ENCODE data around the gene MRC1.
A peak's percentile ranks its signal among the peaks of the same experiment; 100 is the strongest.

Gene MRC1

DNA sequence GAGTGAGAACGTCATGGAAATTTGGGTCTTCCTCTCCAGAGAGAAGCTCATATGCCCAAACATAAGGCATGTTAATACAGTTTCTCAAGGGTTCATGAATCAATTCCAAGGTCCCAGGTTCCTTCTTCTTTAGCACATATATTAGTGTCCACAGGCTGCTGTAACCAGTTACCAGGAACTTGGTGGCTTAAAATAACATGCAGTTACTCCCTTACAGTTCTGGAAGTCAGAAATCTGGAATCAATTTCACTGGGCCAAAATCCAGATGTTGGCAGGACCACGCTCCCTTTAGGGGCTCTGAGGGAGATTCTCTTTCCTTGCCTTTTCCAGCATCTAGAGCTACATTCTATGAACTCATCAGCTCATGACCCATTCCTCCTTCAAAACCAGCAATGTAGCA is 64.8 kb downstream of the MRC1 start:
- no peak for DNase-seq (ENCODE audit: insufficient read length, low spot score)
- TF ChIP-seq POU2F2 (IDR thresholded peaks at IDR 0.05; ENCODE audit: low read depth, low read length), result no peak
- no peak for FAIRE-seq

- no peak for FAIRE-seq
- DNase-seq (ENCODE audit: insufficient read length, low spot score), result no peak
- TF ChIP-seq SPI1 (IDR thresholded peaks at IDR 0.05; ENCODE audit: low read depth, low read length) (no peak), PAX5 (IDR thresholded peaks at IDR 0.05; ENCODE audit: insufficient read depth, low read length, severe bottlenecking) (no peak), POLR2A (IDR thresholded peaks at IDR 0.05; ENCODE audit: low read depth, low read length) (no peak), POU2F2 (IDR thresholded peaks at IDR 0.05; ENCODE audit: low read depth, low read length) (no peak), POLR2AphosphoS5 (IDR thresholded peaks at IDR 0.05; ENCODE audit: low read depth, low read length) (no peak), TAF1 (IDR thresholded peaks at IDR 0.05; ENCODE audit: low read depth, low read length) (no peak)
Measured at GRCh38 chr10:17877121-17877520, 68.0 kb downstream of the MRC1 start.

GRCh38 chr10:17878896-17879295 is 69.7 kb downstream of the MRC1 start:
- TF ChIP-seq TAF1 (IDR thresholded peaks at IDR 0.05; ENCODE audit: low read depth, low read length) (no peak), PAX5 (IDR thresholded peaks at IDR 0.05; ENCODE audit: insufficient read depth, low read length, severe bottlenecking) (no peak), SPI1 (IDR thresholded peaks at IDR 0.05; ENCODE audit: low read depth, low read length) (no peak), POU2F2 (IDR thresholded peaks at IDR 0.05; ENCODE audit: low read depth, low read length) (no peak), POLR2A (IDR thresholded peaks at IDR 0.05; ENCODE audit: low read depth, low read length) (no peak)
- DNase-seq (ENCODE audit: insufficient read length, low spot score) (no peak), FAIRE-seq (no peak)

DNA sequence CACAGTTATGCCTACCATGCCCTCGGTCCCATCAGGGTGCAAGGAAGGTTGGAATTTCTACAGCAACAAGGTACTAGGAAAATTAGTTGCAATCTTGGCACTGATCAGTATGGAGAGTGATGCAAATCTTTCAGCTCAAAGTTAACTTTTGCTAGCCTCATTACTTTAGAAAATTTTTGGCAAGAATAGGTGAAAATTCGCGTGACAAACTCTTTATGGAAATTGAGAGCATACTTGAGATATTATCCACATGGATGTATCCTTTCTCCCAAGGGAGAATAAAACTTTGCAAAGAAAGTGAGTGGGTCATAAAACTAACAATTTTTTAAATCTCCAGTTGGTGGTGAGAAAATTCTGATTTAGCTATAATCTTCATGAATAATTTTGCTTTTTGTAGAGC is 71.5 kb downstream of the MRC1 start:
- no peak for DNase-seq (ENCODE audit: insufficient read length, low spot score)
- FAIRE-seq, result no peak
- TF ChIP-seq POLR2A (IDR thresholded peaks at IDR 0.05; ENCODE audit: low read depth, low read length) (no peak), TAF1 (IDR thresholded peaks at IDR 0.05; ENCODE audit: low read depth, low read length) (no peak), PAX5 (IDR thresholded peaks at IDR 0.05; ENCODE audit: insufficient read depth, low read length, severe bottlenecking) (no peak), SPI1 (IDR thresholded peaks at IDR 0.05; ENCODE audit: low read depth, low read length) (no peak), POU2F2 (IDR thresholded peaks at IDR 0.05; ENCODE audit: low read depth, low read length) (no peak), POLR2AphosphoS5 (IDR thresholded peaks at IDR 0.05; ENCODE audit: low read depth, low read length) (no peak)

DNA sequence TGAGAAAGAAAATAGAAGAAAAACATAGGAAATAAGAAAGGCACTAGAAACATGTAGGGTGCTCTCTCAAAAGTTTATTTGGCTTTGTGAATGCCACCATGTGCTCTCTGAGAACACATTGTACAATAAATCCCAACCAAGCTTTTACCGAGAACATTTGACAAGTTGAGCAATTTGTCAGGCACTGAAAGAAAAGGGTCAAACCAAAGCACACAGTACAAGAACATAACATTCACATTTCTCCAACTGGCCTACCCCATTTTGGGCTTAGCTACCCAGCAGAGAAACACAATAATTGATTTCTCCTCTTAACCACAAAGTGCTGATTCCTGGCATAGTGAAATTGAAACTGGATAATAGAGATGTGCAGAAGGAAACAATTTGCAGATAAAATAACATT is 73.4 kb downstream of the MRC1 start:
- DNase-seq (ENCODE audit: insufficient read length, low spot score) (no peak), FAIRE-seq (no peak)
- TF ChIP-seq PAX5 (IDR thresholded peaks at IDR 0.05; ENCODE audit: insufficient read depth, low read length, severe bottlenecking), result no peak
- TF ChIP-seq SPI1 (IDR thresholded peaks at IDR 0.05; ENCODE audit: low read depth, low read length), result no peak
- TF ChIP-seq POU2F2 (IDR thresholded peaks at IDR 0.05; ENCODE audit: low read depth, low read length), result no peak
- no peak for TF ChIP-seq POLR2AphosphoS5 (IDR thresholded peaks at IDR 0.05; ENCODE audit: low read depth, low read length)
- TF ChIP-seq POLR2A (IDR thresholded peaks at IDR 0.05; ENCODE audit: low read depth, low read length), result no peak

DNA sequence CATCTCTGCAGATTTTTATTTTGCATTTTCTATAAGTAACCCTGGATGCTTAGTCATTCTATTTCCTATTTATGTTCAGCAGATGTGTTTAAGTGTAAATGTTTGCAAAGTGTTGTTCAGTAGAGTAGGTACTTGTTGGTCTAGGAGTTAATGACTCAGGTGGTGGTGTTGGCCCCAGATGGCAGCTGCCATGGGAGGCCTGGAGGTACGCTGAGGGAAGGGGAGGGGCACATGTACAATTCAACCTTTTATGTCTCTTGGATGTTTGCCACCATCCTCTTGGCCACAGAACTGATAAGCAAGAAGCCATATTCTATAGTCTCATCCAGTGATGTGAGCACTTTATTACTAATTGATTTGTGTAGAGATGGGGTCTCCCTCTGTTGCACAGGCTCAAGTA is 74.5 kb downstream of the MRC1 start:
- DNase-seq (ENCODE audit: insufficient read length, low spot score), result no peak
- no peak for FAIRE-seq
- TF ChIP-seq PAX5 (IDR thresholded peaks at IDR 0.05; ENCODE audit: insufficient read depth, low read length, severe bottlenecking) (no peak), SPI1 (IDR thresholded peaks at IDR 0.05; ENCODE audit: low read depth, low read length) (no peak), POLR2AphosphoS5 (IDR thresholded peaks at IDR 0.05; ENCODE audit: low read depth, low read length) (no peak), TAF1 (IDR thresholded peaks at IDR 0.05; ENCODE audit: low read depth, low read length) (no peak), POU2F2 (IDR thresholded peaks at IDR 0.05; ENCODE audit: low read depth, low read length) (no peak), POLR2A (IDR thresholded peaks at IDR 0.05; ENCODE audit: low read depth, low read length) (no peak)

DNA sequence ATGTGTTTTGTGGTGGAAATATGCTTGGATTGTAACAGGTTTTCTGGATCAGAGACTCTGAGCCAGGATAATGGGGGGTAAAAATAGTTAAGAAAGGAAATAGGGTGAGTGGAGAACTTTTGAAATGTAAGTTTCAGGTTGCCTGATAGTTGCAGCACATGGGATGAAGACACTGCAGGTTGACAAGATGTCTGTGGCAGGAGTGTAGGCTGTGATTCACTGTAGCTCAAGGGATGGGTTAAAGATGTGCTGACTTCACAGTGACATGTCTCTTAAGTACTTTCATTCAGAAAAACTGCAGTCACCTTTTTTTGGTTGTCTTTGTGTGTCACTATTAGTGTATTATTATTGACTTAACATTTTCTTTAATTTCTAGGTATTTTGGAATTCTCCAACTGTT is 79.0 kb downstream of the MRC1 start:
- no peak for FAIRE-seq
- TF ChIP-seq SPI1 (IDR thresholded peaks at IDR 0.05; ENCODE audit: low read depth, low read length) (no peak), POLR2A (IDR thresholded peaks at IDR 0.05; ENCODE audit: low read depth, low read length) (no peak), TAF1 (IDR thresholded peaks at IDR 0.05; ENCODE audit: low read depth, low read length) (no peak), PAX5 (IDR thresholded peaks at IDR 0.05; ENCODE audit: insufficient read depth, low read length, severe bottlenecking) (no peak), POLR2AphosphoS5 (IDR thresholded peaks at IDR 0.05; ENCODE audit: low read depth, low read length) (no peak), POU2F2 (IDR thresholded peaks at IDR 0.05; ENCODE audit: low read depth, low read length) (no peak)
- DNase-seq (ENCODE audit: insufficient read length, low spot score), result no peak

DNA sequence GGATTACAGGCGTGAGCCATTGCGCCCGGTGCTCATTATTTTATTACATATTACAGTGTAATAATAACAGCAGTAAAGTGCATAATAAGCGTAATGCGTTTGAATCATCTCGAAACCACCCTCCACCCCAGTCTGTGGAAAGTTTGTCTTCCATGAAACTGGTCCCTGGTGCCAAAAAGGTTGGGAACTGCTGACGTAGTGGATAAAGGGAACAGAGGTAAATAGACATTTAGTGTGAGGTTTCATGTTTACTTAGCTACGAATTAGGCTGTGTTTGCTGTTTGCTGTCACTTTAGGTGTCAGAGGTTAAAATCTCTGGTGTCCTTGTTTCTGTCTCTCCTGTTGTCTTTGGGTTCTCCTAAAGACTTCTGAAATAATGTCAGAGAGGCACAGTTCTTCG is 82.3 kb downstream of the MRC1 start:
- DNase-seq (ENCODE audit: insufficient read length, low spot score), result no peak
- no peak for TF ChIP-seq SPI1 (IDR thresholded peaks at IDR 0.05; ENCODE audit: low read depth, low read length)
- FAIRE-seq, result no peak

DNA sequence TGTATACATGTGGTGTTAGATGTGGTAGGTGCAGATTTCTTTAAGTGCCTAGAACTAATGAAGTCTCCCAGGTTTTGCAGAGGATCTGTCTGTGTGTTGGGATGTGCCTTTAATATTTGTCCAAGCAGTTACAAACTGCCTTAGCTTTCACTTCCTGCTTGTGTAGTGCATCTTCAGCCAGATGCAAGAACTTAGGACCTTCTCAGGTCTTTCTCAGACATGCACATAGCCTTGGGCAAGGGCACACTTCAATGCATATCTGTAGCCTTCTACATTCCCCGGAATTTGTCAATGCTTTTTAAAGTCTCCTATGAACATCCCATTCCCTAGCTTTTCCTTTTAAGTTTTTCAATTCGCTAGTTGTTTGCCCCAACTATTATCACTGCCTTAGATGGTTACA is 95.4 kb downstream of the MRC1 start:
- FAIRE-seq, result no peak
- DNase-seq (ENCODE audit: insufficient read length, low spot score), result no peak
- TF ChIP-seq POLR2AphosphoS5 (IDR thresholded peaks at IDR 0.05; ENCODE audit: low read depth, low read length) (no peak), SPI1 (IDR thresholded peaks at IDR 0.05; ENCODE audit: low read depth, low read length) (peak; percentile 38; the same call in 1 of the 2 replicates)

DNA sequence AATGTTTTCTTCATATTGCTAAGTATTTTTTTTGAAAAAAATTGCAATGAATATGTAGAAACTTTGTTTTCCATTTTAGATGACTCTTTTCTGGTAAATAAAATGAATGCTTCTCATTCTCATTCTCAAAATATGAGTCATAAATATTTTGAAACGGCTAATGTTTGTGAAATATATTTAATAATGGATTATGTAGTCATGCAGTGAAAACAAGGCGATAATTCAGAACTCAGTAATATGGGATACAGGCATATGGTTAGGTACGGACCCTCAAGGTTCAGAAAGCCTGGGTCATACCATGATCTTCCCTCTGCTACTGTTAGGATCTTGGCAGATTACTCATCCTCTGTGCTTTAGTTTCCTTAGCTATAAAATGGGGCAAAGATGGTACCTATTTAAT is 96.3 kb downstream of the MRC1 start:
- no peak for TF ChIP-seq PAX5 (IDR thresholded peaks at IDR 0.05; ENCODE audit: insufficient read depth, low read length, severe bottlenecking)
- DNase-seq (ENCODE audit: insufficient read length, low spot score) (no peak), FAIRE-seq (no peak)

- FAIRE-seq (no peak), DNase-seq (ENCODE audit: insufficient read length, low spot score) (no peak)
- no peak for TF ChIP-seq POLR2A (IDR thresholded peaks at IDR 0.05; ENCODE audit: low read depth, low read length)
- no peak for TF ChIP-seq PAX5 (IDR thresholded peaks at IDR 0.05; ENCODE audit: insufficient read depth, low read length, severe bottlenecking)
- no peak for TF ChIP-seq POU2F2 (IDR thresholded peaks at IDR 0.05; ENCODE audit: low read depth, low read length)
- TF ChIP-seq SPI1 (IDR thresholded peaks at IDR 0.05; ENCODE audit: low read depth, low read length), result no peak
- no peak for TF ChIP-seq POLR2AphosphoS5 (IDR thresholded peaks at IDR 0.05; ENCODE audit: low read depth, low read length)
- no peak for TF ChIP-seq TAF1 (IDR thresholded peaks at IDR 0.05; ENCODE audit: low read depth, low read length)
Measured at GRCh38 chr10:17906002-17906401, 96.9 kb downstream of the MRC1 start.

All from GM12891 (cell line).